K562 (cell line): Measurements from ENCODE around the gene KRT35. TPM values are rescaled to one million over a fixed set of nuclear protein-coding genes. Genes with fewer than 3 reads are reported as not detected.

Source experiments
- ATAC-seq: fragments of 200-7000 bp; cut with Tn5 transposase; 3 replicates; pipeline ENCODE4 v1.9.1; 2020; ENCODE audit warnings: moderate library complexity
- BruUV-seq: library from RNA; stranded (reverse); fragments of 400-500 nt; replicated peaks from 2 replicates; lab custom pipeline; 2021; lab: Mats Ljungman, UMichigan
- CTCF ChIA-PET: fragments of 300-600 bp; formaldehyde crosslinking; extraction: SDS; loops from one replicate; lab custom pipeline; 2021; ENCODE audit warnings: low intra/inter-chr PET ratio; lab: Yijun Ruan, JAX
- POLR2A ChIA-PET: fragments of 300-600, 350-650 bp; sonication (Branson Sonifier 250); formaldehyde crosslinking; extraction: SDS; loops from one replicate; lab custom pipeline; 2021; ENCODE audit warnings: antibody characterized with exemption, inconsistent platforms; lab: Yijun Ruan, JAX
- DNase-seq, 4 experiments: peaks; one replicate each; pipeline versions ENCODE4 v3.0.0 to v3.0.0-alpha.2; 2011 to 2018; ENCODE audit warnings: low spot score in 3 of 4, mixed read lengths in 3 of 4; ENCODE audit errors: extremely low read depth in 1 of 4
- FAIRE-seq: peaks from 2 replicates; lab custom pipeline; 2011; peaks lifted over from hg19 to GRCh38; lab: Jason Lieb, UNC
- H2AFZ ChIP-seq: 2 replicates; pipeline ENCODE4 v1.6.0; 2011; ENCODE audit warnings: low read depth, low read length, control low read depth, inconsistent platforms
- H3K27ac ChIP-seq: fragments of 200-600 bp; 3 replicates; pipeline ENCODE4 v1.8.0; 2011; ENCODE audit warnings: low read depth, mild to moderate bottlenecking, control low read depth, inconsistent platforms, low read length, moderate library complexity, mixed read lengths; ENCODE audit errors: extremely low read depth
- H3K27me3 ChIP-seq, 2 experiments: fragments of 300-600 bp in 1 of 2; 2 replicates in 1 of 2; 3 replicates in 1 of 2; pipeline versions ENCODE4 v1.6.0 to v1.8.0; 2011; ENCODE audit warnings: inconsistent platforms in 2 of 2, low read length in 2 of 2, mild to moderate bottlenecking in 1 of 2, mixed read lengths in 1 of 2, moderate library complexity in 1 of 2; ENCODE audit not compliant: control insufficient read depth in 2 of 2, insufficient read depth in 2 of 2
- H3K36me3 ChIP-seq: fragments of 300-600 bp; 3 replicates; pipeline ENCODE4 v1.8.0; 2011; ENCODE audit warnings: mild to moderate bottlenecking, low read length, inconsistent platforms; ENCODE audit not compliant: control insufficient read depth, insufficient read depth
- H3K4me1 ChIP-seq, 2 experiments: fragments of 200-600 bp in 1 of 2; replicated peaks in 1 of 2; 2 replicates in 1 of 2; 3 replicates in 1 of 2; pipeline versions ENCODE4 v1.5.1 to v1.8.0; 2011; ENCODE audit warnings: inconsistent platforms in 2 of 2, low read length in 2 of 2, mild to moderate bottlenecking in 1 of 2, mixed read lengths in 1 of 2, moderate library complexity in 1 of 2; ENCODE audit not compliant: control insufficient read depth in 2 of 2, insufficient read depth in 2 of 2
- H3K4me2 ChIP-seq: 2 replicates; pipeline ENCODE4 v1.6.1; 2011; ENCODE audit warnings: low read length, control low read depth, inconsistent platforms, mixed read lengths; ENCODE audit not compliant: insufficient read depth
- H3K4me3 ChIP-seq: fragments of 200-600 bp; sonication (generic), shearing (Covaris generic); 2 replicates; pipeline ENCODE4 v1.5.1; 2016; ENCODE audit warnings: control low read depth, inconsistent platforms
- H3K79me2 ChIP-seq: fragments of 200-600 bp; 3 replicates; pipeline ENCODE4 v1.8.0; 2011; ENCODE audit warnings: low read length, inconsistent platforms; ENCODE audit not compliant: control insufficient read depth, insufficient read depth
- H3K9ac ChIP-seq, 2 experiments: 2 replicates each; pipeline versions ENCODE4 v1.6.0 to v1.6.1; 2011; ENCODE audit warnings: low read depth in 2 of 2, low read length in 2 of 2, control low read depth in 1 of 2, inconsistent platforms in 1 of 2, mild to moderate bottlenecking in 1 of 2, mixed read lengths in 1 of 2; ENCODE audit not compliant: insufficient read depth in 1 of 2
- H3K9me1 ChIP-seq: one replicate; pipeline ENCODE4 v1.6.0; 2011; ENCODE audit warnings: inconsistent platforms, mild to moderate bottlenecking, low read length, moderate library complexity; ENCODE audit not compliant: control insufficient read depth, insufficient read depth
- H3K9me3 ChIP-seq: replicated peaks from 2 replicates; pipeline ENCODE4 v1.5.1; 2011; ENCODE audit warnings: low read depth, low read length, inconsistent platforms; ENCODE audit not compliant: control insufficient read depth, insufficient read depth
- H4K20me1 ChIP-seq: replicated peaks from 2 replicates; pipeline ENCODE4 v1.6.1; 2011; ENCODE audit warnings: low read length, inconsistent platforms, mixed read lengths; ENCODE audit not compliant: control insufficient read depth, insufficient read depth
- ARID1B ChIP-seq: fragments of 450-650 bp; IDR thresholded peaks from 2 replicates; pipeline ENCODE4 v1.6.1; 2016; ENCODE audit warnings: antibody characterized with exemption, mild to moderate bottlenecking, inconsistent platforms
- ELF1 ChIP-seq: fragments of 200-800 bp; sonication (Bioruptor generic); IDR thresholded peaks from 2 replicates; pipeline ENCODE4 v1.6.1; 2016; ENCODE audit warnings: missing genetic modification characterization, missing compliant biosample characterization
- ELF2 ChIP-seq: fragments of 250-450 bp; sonication (Bioruptor Pico); IDR thresholded peaks from 2 replicates; pipeline ENCODE4 v1.5.0; 2021; ENCODE audit warnings: mild to moderate bottlenecking
- ESRRA ChIP-seq: fragments of 450-650 bp; IDR thresholded peaks from 2 replicates; pipeline ENCODE4 v1.6.1; 2014; ENCODE audit warnings: low read depth, mild to moderate bottlenecking, moderate library complexity, borderline replicate concordance
- ETV1 ChIP-seq: fragments of 450-650 bp; conservative IDR thresholded peaks from 2 replicates; pipeline ENCODE4 v1.6.1; 2016; ENCODE audit warnings: missing genetic modification characterization, control low read depth, low read depth, missing compliant biosample characterization
- FUS ChIP-seq: fragments of 200-400 bp; formaldehyde crosslinking; optimal IDR thresholded peaks from 2 replicates; pipeline ENCODE3; 2017; ENCODE audit warnings: low read depth, low read length
- HDAC6 ChIP-seq: IDR thresholded peaks from 2 replicates; pipeline ENCODE4 v1.6.1; 2012; ENCODE audit warnings: low read depth, mild to moderate bottlenecking, control low read depth, inconsistent platforms, low read length, moderate library complexity
- JUND ChIP-seq, 2 experiments: IDR thresholded peaks; 2 replicates in 1 of 2; 3 replicates in 1 of 2; pipeline ENCODE4 v1.6.1; 2011; ENCODE audit warnings: borderline replicate concordance in 2 of 2, low read depth in 2 of 2, low read length in 2 of 2, improper control_type of control experiment in 1 of 2, missing biosample characterization in 1 of 2, missing genetic modification characterization in 1 of 2, missing genetic modification reagents in 1 of 2
- MAFF ChIP-seq: IDR thresholded peaks from 2 replicates; pipeline ENCODE4 v1.6.1; 2012; ENCODE audit warnings: low read length, improper control_type of control experiment
- PRMT5 ChIP-seq: sonication (generic); formaldehyde crosslinking; IDR thresholded peaks from 2 replicates; pipeline ENCODE4 v1.5.0; 2020; ENCODE audit warnings: missing genetic modification reagents
- SMARCA4 ChIP-seq: fragments of 450-650 bp; IDR thresholded peaks from 2 replicates; pipeline ENCODE4 v1.6.1; 2016
- SPI1 ChIP-seq: IDR thresholded peaks from 2 replicates; pipeline ENCODE4 v1.6.1; 2011; ENCODE audit warnings: low read depth, low read length, control low read depth, borderline replicate concordance
- TCF3 ChIP-seq: sonication (generic); formaldehyde crosslinking; IDR thresholded peaks from 2 replicates; pipeline ENCODE4 v1.4.0; 2020; ENCODE audit warnings: mild to moderate bottlenecking, missing genetic modification reagents
- TFAP4 ChIP-seq: sonication (generic); formaldehyde crosslinking; IDR thresholded peaks from 2 replicates; pipeline ENCODE4 v1.8.0; 2022; ENCODE audit warnings: missing genetic modification reagents, mild to moderate bottlenecking, moderate library complexity, borderline replicate concordance
- ZNF347 ChIP-seq: fragments of 450-650 bp; formaldehyde crosslinking; IDR thresholded peaks from 2 replicates; pipeline ENCODE4 v1.4.0; 2020; ENCODE audit warnings: low read depth, mild to moderate bottlenecking, moderate library complexity
- ZNF592 ChIP-seq: fragments of 450-650 bp; IDR thresholded peaks from 2 replicates; pipeline ENCODE4 v1.6.1; 2017; ENCODE audit warnings: antibody characterized with exemption, mild to moderate bottlenecking
- WGBS: fragments of 100-300 bp; shearing (Covaris generic); methylation state at CpG from one replicate; pipeline ENCODE4 v1.1.6; 2016; ENCODE audit warnings: low coverage, mixed read lengths; ENCODE audit not compliant: insufficient coverage; ENCODE audit errors: missing lambda C conversion rate; 5-methylcytosine and 5-hydroxymethylcytosine counted together
- in situ Hi-C: fragments of 300-500 bp; cut with MboI; formaldehyde crosslinking; loops from 4 replicates; pipeline ENCODE4 v1.15.0; 2018; ENCODE audit warnings: inconsistent platforms, mixed read lengths
- intact Hi-C: fragments of 100-400 bp; cut with micrococcal nuclease; formaldehyde crosslinking; loops from 2 replicates; pipeline ENCODE4 v1.14.2; 2022
- polyA plus RNA-seq, 8 experiments: library from polyadenylated mRNA; depleted of rRNA in 4 of 8; stranded (reverse) in 5 of 8; unstranded in 3 of 8; fragments of >200 nt; fragmentation: Nextera tagmentation in 2 of 8; fragmentation: Illumina TruSeq in 1 of 8; extraction: Ambion mirVana in 2 of 8; extraction: Trizol in 1 of 8; gene quantifications; 2 replicates each; pipeline versions ENCODE4 v1.2.1 to v1.2.3, GENCODE V29; 2011 to 2014; ENCODE audit warnings: inconsistent platforms in 1 of 8, missing spikeins in 1 of 8
- total RNA-seq, 7 experiments: library from RNA; depleted of rRNA in 6 of 7; stranded (reverse); fragments of >200 nt in 6 of 7; fragmentation: Illumina TruSeq in 2 of 7; extraction: Trizol in 2 of 7; gene quantifications; 2 replicates each; pipeline versions ENCODE4 v1.2.1 to v1.2.3, GENCODE V29; 2011 to 2021; ENCODE audit warnings: low replicate concordance in 1 of 7

KRT35 gene
- total and polyA plus RNA-seq, 9 of the 15 experiments (the other 6 are each of a cell fraction or from before 2014, with no cell fraction given): not detected

GRCh38 chr17:41505809-41506767 is 25.1 kb upstream of the KRT35 start:
- in situ Hi-C loops (no loop called here), intact Hi-C loops (no loop called here)
- H3K27me3 ChIP-seq: no peaks in the 10 kb centered on the region
- H3K4me1 ChIP-seq: peaks cover 38 to 42% of the 10 kb centered on the region in 2 experiments
- H4K20me1 ChIP-seq: no peaks in the 10 kb centered on the region
- WGBS: 27% methylated on average over 14 of the region's 14 CpGs
- no peaks in the 10 kb centered on the region for H3K9me1 ChIP-seq
- CTCF ChIA-PET: no interaction called here
- no peak overlapping the region for H3K4me3 ChIP-seq
- H3K9ac ChIP-seq: peak overlapping the region in 1 of 2 experiments; percentile 10; a peak in 1 of 4 replicates
- no peaks in the 10 kb centered on the region for H3K79me2 ChIP-seq
- H3K9me3 ChIP-seq: no peaks in the 10 kb centered on the region
- no peaks in the 10 kb centered on the region; the same call in 2 of the 3 replicates for H3K36me3 ChIP-seq
- BruUV-seq: no TSS peak
- H3K27ac ChIP-seq: no peak overlapping the region
- peak; percentile 73 for FAIRE-seq
- POLR2A ChIA-PET: interaction anchor here (0.6 to 1.2 kb wide), 6 partner anchors 10 to 975 kb away, joined by 3 to 4 read pairs (median 3); no protein-coding TSS in a partner anchor
- ATAC-seq: peak; percentile 68
- peak overlapping the region; percentile 17; the same call in 1 of the 2 replicates for H3K4me2 ChIP-seq
- peak in 2 of 4 experiments; percentile 49 to 58 for DNase-seq
- H2AFZ ChIP-seq: peak overlapping the region; percentile 81
- TF ChIP-seq MAFF (no peak), TCF3 (CRISPR knock-in tag) (no peak), ESRRA (peak; percentile 56; the same call in 1 of the 2 replicates), ETV1 (tag) (0 out of 2 replicates have a peak, but pooled peaks have one; percentile 46), SMARCA4 (no peak), JUND (IDR thresholded peaks at IDR 0.05; ENCODE audit: borderline replicate concordance, low read depth, low read length) (peak; percentile 40; the same call in 1 of the 2 replicates), JUND (tag; IDR thresholded peaks at IDR 0.05; ENCODE audit: borderline replicate concordance, low read depth, low read length) (no peak; the same call in 2 of the 3 replicates), PRMT5 (CRISPR knock-in tag) (no peak), HDAC6 (no peak), ELF1 (tag) (peak; percentile 82), TFAP4 (peak; percentile 34; the same call in 1 of the 2 replicates), ARID1B (peak; percentile 32; the same call in 1 of the 2 replicates), ELF2 (CRISPR knock-in tag) (peak; percentile 54; the same call in 1 of the 2 replicates), ZNF592 (peak; percentile 28; the same call in 1 of the 2 replicates), ZNF347 (CRISPR knock-in tag) (no peak), FUS (no peak), SPI1 (peak; percentile 100)
